H1 (cell line): ENCODE data around the gene MCM8. TPM values are rescaled to one million over a fixed set of nuclear protein-coding genes. Genes with fewer than 3 reads are reported as not detected.

Experiments
- BCL11A ChIP-seq, 2 experiments: IDR thresholded peaks; one replicate each; pipeline ENCODE4 v1.6.1; 2011; ENCODE audit warnings: low read depth in 2 of 2, low read length in 2 of 2, mild to moderate bottlenecking in 2 of 2
- CBX8 ChIP-seq: fragments of 300-800, 300-1000 bp; sonication (generic); IDR thresholded peaks from 2 replicates; pipeline ENCODE4 v1.7.1; 2016; ENCODE audit warnings: low read depth, low read length, borderline replicate concordance
- E2F6 ChIP-seq: IDR thresholded peaks from 2 replicates; pipeline ENCODE4 v1.6.1; 2012; ENCODE audit warnings: inconsistent platforms
- EGR1 ChIP-seq: IDR thresholded peaks from 2 replicates; pipeline ENCODE4 v1.6.1; 2011; ENCODE audit warnings: low read depth, low read length, borderline replicate concordance
- GTF2F1 ChIP-seq: IDR thresholded peaks from 2 replicates; pipeline ENCODE4 v1.6.1; 2012; ENCODE audit warnings: low read depth, low read length, improper control_type of control experiment, borderline replicate concordance
- KDM4A ChIP-seq: IDR thresholded peaks from one replicate; pipeline ENCODE4 v1.7.1; 2012; ENCODE audit warnings: low read depth, mild to moderate bottlenecking, moderate library complexity, low read length, inconsistent platforms; ENCODE audit not compliant: severe bottlenecking
- KDM5A ChIP-seq: fragments of 200-600 bp; IDR thresholded peaks from 2 replicates; pipeline ENCODE4 v1.7.1; 2012; ENCODE audit warnings: mild to moderate bottlenecking, low read length, inconsistent platforms, mixed read lengths
- NANOG ChIP-seq: IDR thresholded peaks from 2 replicates; pipeline ENCODE4 v1.6.1; 2011; ENCODE audit warnings: low read length, low read depth, mild to moderate bottlenecking, inconsistent platforms; ENCODE audit not compliant: insufficient read depth, poor library complexity, severe bottlenecking
- PHF8 ChIP-seq: fragments of 200-600 bp; sonication (generic); conservative IDR thresholded peaks from 2 replicates; pipeline ENCODE4 v1.7.1; 2012; ENCODE audit warnings: low read depth, mild to moderate bottlenecking, inconsistent platforms, low read length, moderate library complexity
- RAD21 ChIP-seq, 2 experiments: IDR thresholded peaks in 1 of 2; conservative IDR thresholded peaks in 1 of 2; 2 replicates each; pipeline ENCODE4 v1.6.1; 2011; ENCODE audit warnings: low read depth in 2 of 2, low read length in 2 of 2, improper control_type of control experiment in 1 of 2, inconsistent platforms in 1 of 2, mild to moderate bottlenecking in 1 of 2, moderate library complexity in 1 of 2
- TBP ChIP-seq: IDR thresholded peaks from 2 replicates; pipeline ENCODE4 v1.6.1; 2011; ENCODE audit warnings: low read depth, low read length, improper control_type of control experiment
- TEAD4 ChIP-seq: IDR thresholded peaks from 2 replicates; pipeline ENCODE4 v1.6.1; 2012; ENCODE audit warnings: low read depth, low read length, inconsistent platforms, mixed read lengths
- YY1 ChIP-seq: IDR thresholded peaks from 2 replicates; pipeline ENCODE4 v1.6.1; 2011; ENCODE audit warnings: low read depth, mild to moderate bottlenecking, low read length
- polyA plus RNA-seq, 7 experiments: library from polyadenylated mRNA; depleted of rRNA in 3 of 7; stranded (reverse) in 5 of 7; unstranded in 2 of 7; fragments of >200 nt in 5 of 7; fragments of 200-250 nt in 2 of 7; gene quantifications; 1 replicate in 5 of 7; 2 replicates in 1 of 7; 4 replicates in 1 of 7; pipeline versions ENCODE4 v1.2.1 to v1.2.3, GENCODE V29; 2011 to 2013; ENCODE audit warnings: missing spikeins in 2 of 7, mixed read lengths in 2 of 7
- total RNA-seq: library from RNA; stranded (reverse); fragmentation: NEBNext Ultra II Directional; extraction: Animal tissue kit (Norgen Biotek cat#: 25700); gene quantifications from 2 replicates; pipeline ENCODE4 v1.2.1, GENCODE V29; 2021

The MCM8 gene
- total and polyA plus RNA-seq, 2 of the 8 experiments (the other 6 are each of a cell fraction or from before 2014, with no cell fraction given) = 7.1 to 31.9 TPM

GRCh38 chr20:5950271-5951031 lies at the start of gene MCM8, which contains the start of gene TRMT6 (continued):
- TF ChIP-seq EGR1 = peak; percentile 91
- no peak for TF ChIP-seq GTF2F1
- TF ChIP-seq CBX8 = no peak
- peak; percentile 90 for TF ChIP-seq E2F6
- peak; percentile 62 for TF ChIP-seq KDM4A
- TF ChIP-seq NANOG = no peak
- TF ChIP-seq PHF8 = peak; percentile 68; the same call in 1 of the 2 replicates
- TF ChIP-seq YY1 = no peak
- TF ChIP-seq TEAD4 = no peak
- TF ChIP-seq RAD21 (IDR thresholded peaks at IDR 0.05 in 1 of 2, conservative IDR thresholded peaks at IDR 0.05 in 1 of 2; ENCODE audit: low read depth in 2 of 2, low read length in 2 of 2) = no peak
- 0 out of 2 replicates have a peak, but pooled peaks have one; percentile 38 for TF ChIP-seq KDM5A
- TF ChIP-seq BCL11A (IDR thresholded peaks at IDR 0.05; ENCODE audit: low read depth in 2 of 2, low read length in 2 of 2) = no peak
- peak; percentile 74 for TF ChIP-seq TBP
